ENCODE data around the gene POLR1C.

GRCh38 chr6:43471399-43471798 is 45.5 kb upstream of the POLR1C start:
- no peak for TF ChIP-seq EZH2 (optimal IDR thresholded peaks at IDR 0.05; ENCODE audit: low read depth, low read length)
- no peak for TF ChIP-seq CTCF (IDR thresholded peaks at IDR 0.05; ENCODE audit: low read length)
- no peak for TF ChIP-seq EZH2phosphoT487 (IDR thresholded peaks at IDR 0.05; ENCODE audit: low read length)
